ENCODE results near the gene ANKRD27. TPM values are rescaled to one million over a fixed set of nuclear protein-coding genes. Genes with fewer than 3 reads are reported as not detected.

ANKRD27 gene
- total RNA-seq, 1 donor from 2014 or later = 15.3 TPM

DNA sequence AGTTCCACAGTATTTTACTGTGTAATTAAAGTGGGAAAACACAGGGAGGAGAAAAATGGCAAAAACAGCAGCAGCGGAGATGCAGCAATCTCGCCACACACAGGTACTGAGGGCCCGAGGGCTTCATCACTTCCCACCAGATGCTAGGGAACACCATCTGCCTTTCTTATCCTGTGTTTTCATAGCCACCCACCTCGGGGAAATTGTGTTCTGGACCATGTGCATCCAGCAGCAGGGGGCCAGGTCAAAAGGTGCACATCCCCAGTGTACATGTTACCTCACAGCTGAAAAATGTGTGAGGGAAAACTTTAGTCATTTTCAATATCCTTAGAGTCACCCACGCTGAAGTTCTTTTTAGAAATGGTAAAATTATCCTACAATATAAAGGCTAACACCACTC lies 63.8 kb downstream of the ANKRD27 start:
- DNase-seq = no peak

DNA sequence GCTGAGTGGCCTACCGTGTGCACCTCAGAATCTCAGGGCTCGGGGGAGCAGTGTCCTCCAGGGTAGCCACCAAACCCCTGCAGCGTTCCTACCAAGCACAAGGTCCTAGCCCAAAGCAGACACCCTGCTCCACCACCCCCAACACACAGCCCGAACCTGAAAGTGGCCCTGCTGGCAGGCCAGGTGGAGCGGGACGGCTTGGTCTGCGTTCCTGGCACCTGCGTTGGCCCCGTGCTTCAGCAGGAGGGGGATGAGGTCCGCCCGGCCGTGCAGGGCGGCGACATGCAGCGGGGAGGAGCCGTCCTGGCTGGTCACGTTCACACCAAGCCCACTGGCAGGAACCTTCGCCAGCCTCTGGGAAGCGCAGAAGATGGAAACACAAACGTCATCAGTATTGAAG lies 67.5 kb downstream of the ANKRD27 start:
- Mint-ChIP-seq H3K4me1 (ENCODE audit: low read depth, unreplicated experiment) (peaks cover 4% of the 10 kb centered on the region), H3K4me3 (ENCODE audit: unreplicated experiment) (no peak overlapping the region), H3K27ac (ENCODE audit: unreplicated experiment) (no peak overlapping the region), H3K9me3 (ENCODE audit: unreplicated experiment) (peaks cover 2% of the 10 kb centered on the region), H3K27me3 (ENCODE audit: unreplicated experiment) (peaks cover 4% of the 10 kb centered on the region), H3K36me3 (ENCODE audit: unreplicated experiment) (peaks cover 10% of the 10 kb centered on the region)
- TF ChIP-seq, protein P1, sequence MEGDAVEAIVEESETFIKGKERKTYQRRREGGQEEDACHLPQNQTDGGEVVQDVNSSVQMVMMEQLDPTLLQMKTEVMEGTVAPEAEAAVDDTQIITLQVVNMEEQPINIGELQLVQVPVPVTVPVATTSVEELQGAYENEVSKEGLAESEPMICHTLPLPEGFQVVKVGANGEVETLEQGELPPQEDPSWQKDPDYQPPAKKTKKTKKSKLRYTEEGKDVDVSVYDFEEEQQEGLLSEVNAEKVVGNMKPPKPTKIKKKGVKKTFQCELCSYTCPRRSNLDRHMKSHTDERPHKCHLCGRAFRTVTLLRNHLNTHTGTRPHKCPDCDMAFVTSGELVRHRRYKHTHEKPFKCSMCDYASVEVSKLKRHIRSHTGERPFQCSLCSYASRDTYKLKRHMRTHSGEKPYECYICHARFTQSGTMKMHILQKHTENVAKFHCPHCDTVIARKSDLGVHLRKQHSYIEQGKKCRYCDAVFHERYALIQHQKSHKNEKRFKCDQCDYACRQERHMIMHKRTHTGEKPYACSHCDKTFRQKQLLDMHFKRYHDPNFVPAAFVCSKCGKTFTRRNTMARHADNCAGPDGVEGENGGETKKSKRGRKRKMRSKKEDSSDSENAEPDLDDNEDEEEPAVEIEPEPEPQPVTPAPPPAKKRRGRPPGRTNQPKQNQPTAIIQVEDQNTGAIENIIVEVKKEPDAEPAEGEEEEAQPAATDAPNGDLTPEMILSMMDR (IDR thresholded peaks at IDR 0.05; ENCODE audit: partially characterized antibody, unreplicated experiment) = no peak
- DNase-seq = no peak

More for the DNA sequence above, 63.8 kb downstream of the ANKRD27 start:
- H3K36me3 Mint-ChIP-seq (ENCODE audit: unreplicated experiment) = peaks cover 19% of the 10 kb centered on the region
- peaks cover 4% of the 10 kb centered on the region for H3K4me1 Mint-ChIP-seq (ENCODE audit: low read depth, unreplicated experiment)
- peaks cover 2% of the 10 kb centered on the region for H3K9me3 Mint-ChIP-seq (ENCODE audit: unreplicated experiment)
- peaks cover 2% of the 10 kb centered on the region for H3K27me3 Mint-ChIP-seq (ENCODE audit: unreplicated experiment)
- TF ChIP-seq, protein P1 (IDR thresholded peaks at IDR 0.05; ENCODE audit: partially characterized antibody, unreplicated experiment) = no peak
- no peak overlapping the region for H3K4me3 Mint-ChIP-seq (ENCODE audit: unreplicated experiment)
- peak overlapping the region; percentile 62 for H3K27ac Mint-ChIP-seq (ENCODE audit: unreplicated experiment)

DNA sequence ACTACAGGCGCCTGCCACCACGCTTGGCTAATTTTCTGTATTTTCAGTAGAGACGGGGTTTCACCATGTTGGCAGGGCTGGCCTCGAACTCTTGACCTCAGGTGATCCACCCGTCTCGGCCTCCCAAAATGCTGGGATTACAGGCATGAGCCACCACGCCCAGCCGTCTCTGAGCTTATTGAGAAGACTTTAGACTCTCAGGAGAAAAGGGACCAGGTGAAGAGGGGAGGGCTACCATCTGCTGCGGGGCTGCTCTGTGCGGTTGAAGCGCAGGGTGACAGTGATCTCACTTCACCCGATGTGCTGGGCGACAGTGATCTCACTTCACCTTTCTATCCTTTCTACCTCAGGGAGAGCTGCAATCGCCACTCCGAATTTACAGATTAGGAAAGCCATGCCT lies 68.7 kb downstream of the ANKRD27 start:
- Mint-ChIP-seq H3K27ac (ENCODE audit: unreplicated experiment) (no peak overlapping the region), H3K9me3 (ENCODE audit: unreplicated experiment) (peaks cover 2% of the 10 kb centered on the region), H3K27me3 (ENCODE audit: unreplicated experiment) (peaks cover 4% of the 10 kb centered on the region), H3K4me1 (ENCODE audit: low read depth, unreplicated experiment) (peaks cover 4% of the 10 kb centered on the region), H3K36me3 (ENCODE audit: unreplicated experiment) (peaks cover 4% of the 10 kb centered on the region), H3K4me3 (ENCODE audit: unreplicated experiment) (no peak overlapping the region)
- TF ChIP-seq, protein P1 (IDR thresholded peaks at IDR 0.05; ENCODE audit: partially characterized antibody, unreplicated experiment) = no peak
- DNase-seq = no peak

DNA sequence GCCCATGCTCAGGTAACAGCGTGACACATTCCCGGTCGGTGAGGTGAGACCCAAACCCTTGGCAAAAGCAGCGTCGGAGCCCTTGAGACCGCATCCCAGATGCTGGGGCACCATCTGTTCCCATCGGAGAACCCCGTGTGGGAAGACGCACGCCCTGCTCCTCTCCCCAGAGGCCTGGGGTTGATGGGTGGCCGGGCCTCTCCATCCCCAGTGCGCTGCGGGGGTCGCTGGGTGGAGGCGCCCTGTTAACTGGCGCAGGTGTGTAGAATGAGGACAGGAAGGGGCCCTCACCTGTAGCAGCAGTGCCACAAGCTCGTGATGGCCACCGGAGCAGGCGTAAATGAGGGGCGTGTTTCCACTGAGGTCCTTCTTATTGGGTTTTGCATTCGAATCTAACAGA lies 69.4 kb downstream of the ANKRD27 start:
- Mint-ChIP-seq H3K27ac (ENCODE audit: unreplicated experiment) (no peak overlapping the region), H3K4me3 (ENCODE audit: unreplicated experiment) (no peak overlapping the region), H3K36me3 (ENCODE audit: unreplicated experiment) (peaks cover 4% of the 10 kb centered on the region), H3K27me3 (ENCODE audit: unreplicated experiment) (peaks cover 1% of the 10 kb centered on the region), H3K9me3 (ENCODE audit: unreplicated experiment) (no peaks in the 10 kb centered on the region), H3K4me1 (ENCODE audit: low read depth, unreplicated experiment) (peaks cover 2% of the 10 kb centered on the region)
- TF ChIP-seq, protein P1 (IDR thresholded peaks at IDR 0.05; ENCODE audit: partially characterized antibody, unreplicated experiment) = no peak
- no peak for DNase-seq

DNA sequence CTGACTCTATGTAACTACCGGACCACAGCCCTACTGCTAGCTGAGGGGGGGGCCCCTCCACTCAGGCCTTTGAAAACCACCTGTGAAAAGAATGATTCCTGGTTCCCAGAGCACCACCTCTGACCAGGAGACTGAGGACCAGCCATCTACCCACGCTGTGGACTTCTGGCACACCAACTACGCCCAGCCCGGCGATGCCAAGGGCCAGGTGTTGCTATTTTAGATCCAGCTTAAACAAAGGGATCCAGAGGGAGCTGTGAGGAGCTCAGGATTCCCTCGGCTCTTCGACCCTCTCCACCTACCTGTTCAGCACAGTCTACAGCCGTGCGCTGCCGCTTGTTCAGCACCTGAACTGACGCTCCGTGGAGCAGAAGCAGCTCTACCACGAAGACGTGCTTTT lies 71.0 kb downstream of the ANKRD27 start:
- Mint-ChIP-seq H3K4me1 (ENCODE audit: low read depth, unreplicated experiment) (peaks cover 2% of the 10 kb centered on the region), H3K27me3 (ENCODE audit: unreplicated experiment) (peaks cover 1% of the 10 kb centered on the region), H3K27ac (ENCODE audit: unreplicated experiment) (no peak overlapping the region), H3K4me3 (ENCODE audit: unreplicated experiment) (no peak overlapping the region), H3K9me3 (ENCODE audit: unreplicated experiment) (no peaks in the 10 kb centered on the region), H3K36me3 (ENCODE audit: unreplicated experiment) (peaks cover 4% of the 10 kb centered on the region)
- TF ChIP-seq, protein P1 (IDR thresholded peaks at IDR 0.05; ENCODE audit: partially characterized antibody, unreplicated experiment) = no peak
- no peak for DNase-seq

All from glutamatergic neuron (in vitro differentiated cells).